Muscle of leg (tissue), 11 donors: Measurements from ENCODE around the gene DCX. TPM values are rescaled to one million over a fixed set of nuclear protein-coding genes. Genes with fewer than 3 reads are reported as not detected.

ENCODE experiments used
- DNase-seq: peaks from one replicate; pipeline ENCODE4 v3.0.0; 2013
- H3K27ac ChIP-seq: one replicate; pipeline ENCODE4 v1.5.1; 2013; ENCODE audit warnings: mild to moderate bottlenecking, low read length, control low read depth
- H3K27me3 ChIP-seq: one replicate; pipeline ENCODE4 v1.6.1; 2013; ENCODE audit warnings: low read length; ENCODE audit not compliant: control insufficient read depth, insufficient read depth
- H3K36me3 ChIP-seq: one replicate; pipeline ENCODE4 v1.6.1; 2013; ENCODE audit warnings: low read length; ENCODE audit not compliant: control insufficient read depth, insufficient read depth
- H3K4me1 ChIP-seq: one replicate; pipeline ENCODE4 v1.6.1; 2013; ENCODE audit warnings: low read length; ENCODE audit not compliant: control insufficient read depth, insufficient read depth
- H3K4me3 ChIP-seq: one replicate; pipeline ENCODE4 v1.5.1; 2013; ENCODE audit warnings: low read length, control low read depth
- H3K9me3 ChIP-seq: replicated peaks from 2 replicates; pipeline ENCODE4 v1.6.1; 2013; ENCODE audit warnings: low read depth, low read length; ENCODE audit not compliant: control insufficient read depth
- WGBS: methylation state at CpG from one replicate; pipeline ENCODE4 v1.1.5; 2013; ENCODE audit warnings: missing lambda C conversion rate; ENCODE audit not compliant: insufficient coverage; 5-methylcytosine and 5-hydroxymethylcytosine counted together
- polyA plus RNA-seq, 8 donors: library from polyadenylated mRNA; unstranded; fragments of 120-200 nt; gene quantifications; one replicate each; pipeline versions ENCODE4 v1.2.1 to v1.2.3, GENCODE V29; 2013; ENCODE audit warnings: inconsistent platforms in 1 of 8, low replicate concordance in 1 of 8; ENCODE audit not compliant: insufficient read length in 8 of 8, insufficient read depth in 1 of 8
- total RNA-seq: library from RNA; stranded (reverse); fragments of 120-200 nt; gene quantifications from one replicate; pipeline ENCODE4 v1.2.4, GENCODE V29; 2013

DCX gene
- total and polyA plus RNA-seq, 9 donors = 8.2 to 36.7 (median 24.6) TPM

GRCh38 chrX:111376897-111377578 is 35.0 kb downstream of the DCX start:
- no peaks in the 10 kb centered on the region for H3K9me3 ChIP-seq
- WGBS = no CpG with 5 or more reads among the region's 6 CpGs
- peak overlapping the region; percentile 29 for H3K27ac ChIP-seq
- no peak overlapping the region for H3K4me3 ChIP-seq
- peaks cover 6% of the 10 kb centered on the region for H3K4me1 ChIP-seq
- H3K27me3 ChIP-seq = peaks cover 7% of the 10 kb centered on the region
- DNase-seq = peak; percentile 74
- no peaks in the 10 kb centered on the region for H3K36me3 ChIP-seq

- Histone ChIP-seq H3K4me3 (no peak overlapping the region), H3K27ac (no peak overlapping the region), H3K27me3 (peaks cover 7% of the 10 kb centered on the region), H3K4me1 (peaks cover 6% of the 10 kb centered on the region), H3K9me3 (no peaks in the 10 kb centered on the region), H3K36me3 (no peaks in the 10 kb centered on the region)
- WGBS = 17% methylated on average over 1 of the region's 3 CpGs
- DNase-seq = no peak
These were observed 35.5 kb downstream of the DCX start for GRCh38 chrX:111376486-111376885.

- DNase-seq = peak; percentile 68
- Histone ChIP-seq H3K9me3 (no peaks in the 10 kb centered on the region), H3K27me3 (peaks cover 7% of the 10 kb centered on the region), H3K36me3 (no peaks in the 10 kb centered on the region), H3K4me3 (no peak overlapping the region), H3K27ac (no peak overlapping the region), H3K4me1 (peaks cover 6% of the 10 kb centered on the region)
- WGBS = 25% methylated on average over 2 of the region's 2 CpGs
These were observed 36.2 kb downstream of the DCX start for GRCh38 chrX:111375747-111376146.

- 47% methylated on average over 4 of the region's 5 CpGs for WGBS
- peaks cover 2% of the 10 kb centered on the region for H3K27me3 ChIP-seq
- DNase-seq = no peak
These were observed 39.9 kb downstream of the DCX start for GRCh38 chrX:111372086-111372485.

GRCh38 chrX:111365770-111366325 is 46.1 kb downstream of the DCX start:
- Histone ChIP-seq H3K9me3 (no peaks in the 10 kb centered on the region), H3K4me1 (no peaks in the 10 kb centered on the region), H3K27ac (no peak overlapping the region), H3K36me3 (no peaks in the 10 kb centered on the region), H3K27me3 (peaks cover 5% of the 10 kb centered on the region), H3K4me3 (no peak overlapping the region)
- no CpG with 5 or more reads among the region's 2 CpGs for WGBS
- DNase-seq = no peak

More at GRCh38 chrX:111372086-111372485, 39.9 kb downstream of the DCX start:
- Histone ChIP-seq H3K27ac (no peak overlapping the region), H3K4me1 (peaks cover 3% of the 10 kb centered on the region), H3K36me3 (no peaks in the 10 kb centered on the region), H3K4me3 (no peak overlapping the region), H3K9me3 (no peaks in the 10 kb centered on the region)

- Histone ChIP-seq H3K4me3 (no peak overlapping the region), H3K9me3 (no peaks in the 10 kb centered on the region), H3K27me3 (peaks cover 3% of the 10 kb centered on the region), H3K36me3 (no peaks in the 10 kb centered on the region), H3K27ac (no peak overlapping the region), H3K4me1 (no peaks in the 10 kb centered on the region)
- no peak for DNase-seq
- no CpG with 5 or more reads among the region's 3 CpGs for WGBS
These were observed 48.3 kb downstream of the DCX start for GRCh38 chrX:111363741-111364140.

- Histone ChIP-seq H3K4me3 (no peak overlapping the region), H3K9me3 (no peaks in the 10 kb centered on the region), H3K36me3 (no peaks in the 10 kb centered on the region), H3K27me3 (peaks cover 8% of the 10 kb centered on the region), H3K27ac (no peak overlapping the region), H3K4me1 (no peaks in the 10 kb centered on the region)
- no peak for DNase-seq
- whole genome bisulfite sequencing = no CpG with 5 or more reads among the region's 1 CpG
These were observed 50.2 kb downstream of the DCX start for GRCh38 chrX:111361751-111362150.

- no CpG with 5 or more reads among the region's 3 CpGs for WGBS
- H3K9me3 ChIP-seq = no peaks in the 10 kb centered on the region
- no peaks in the 10 kb centered on the region for H3K4me1 ChIP-seq
- no peak for DNase-seq
- H3K27ac ChIP-seq = no peak overlapping the region
- no peak overlapping the region for H3K4me3 ChIP-seq
- H3K27me3 ChIP-seq = peaks cover 11% of the 10 kb centered on the region
- no peaks in the 10 kb centered on the region for H3K36me3 ChIP-seq
These were observed 51.2 kb downstream of the DCX start for GRCh38 chrX:111360839-111361238.

- H3K9me3 ChIP-seq = no peaks in the 10 kb centered on the region
- DNase-seq = peak; percentile 76
- no peak overlapping the region for H3K27ac ChIP-seq
- H3K36me3 ChIP-seq = no peaks in the 10 kb centered on the region
- H3K4me1 ChIP-seq = peaks cover 16% of the 10 kb centered on the region
- no peak overlapping the region for H3K4me3 ChIP-seq
- H3K27me3 ChIP-seq = peaks cover 17% of the 10 kb centered on the region
- no CpG with 5 or more reads among the region's 2 CpGs for WGBS
These were observed 56.4 kb downstream of the DCX start for GRCh38 chrX:111355523-111356115.

GRCh38 chrX:111354496-111354895 is 57.5 kb downstream of the DCX start:
- no CpG with 5 or more reads among the region's 1 CpG for whole genome bisulfite sequencing
- Histone ChIP-seq H3K27ac (peak overlapping the region; percentile 29), H3K9me3 (no peaks in the 10 kb centered on the region), H3K27me3 (peaks cover 17% of the 10 kb centered on the region), H3K36me3 (no peaks in the 10 kb centered on the region), H3K4me1 (peaks cover 20% of the 10 kb centered on the region), H3K4me3 (no peak overlapping the region)
- peak; percentile 25 for DNase-seq
